ENCODE measurements around the gene ARPC1A.

DNA sequence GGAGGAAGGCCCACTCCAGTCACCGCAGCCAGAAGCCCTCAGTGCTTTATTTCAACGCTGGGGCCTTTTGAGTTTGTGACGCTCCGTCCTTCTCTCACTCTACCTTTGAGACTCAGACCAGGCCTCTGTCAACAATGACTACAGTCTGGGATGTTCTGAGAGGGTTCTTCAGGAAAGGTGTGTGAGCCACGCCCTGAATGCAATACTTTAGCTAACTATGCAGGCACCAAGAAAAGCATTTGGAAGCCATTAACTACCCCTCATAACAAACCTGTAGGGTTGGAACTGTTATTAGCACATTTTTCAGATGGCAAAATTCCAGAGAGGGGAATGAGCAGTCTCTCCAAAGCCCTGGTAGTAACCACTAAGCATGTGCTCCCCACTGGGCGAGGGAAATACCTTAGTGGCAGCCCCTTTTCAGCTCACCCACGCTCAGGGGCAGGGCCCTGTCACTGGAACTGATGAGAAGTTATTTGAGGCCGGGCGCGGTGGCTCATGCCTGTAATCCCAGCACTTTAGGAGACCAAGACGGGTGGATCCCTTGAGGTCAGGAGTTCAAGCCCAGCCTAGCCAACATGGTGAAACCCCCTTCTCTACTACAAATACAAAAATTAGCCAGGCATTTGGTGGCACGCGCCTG, 43.2 kb downstream of the ARPC1A start:
- TF ChIP-seq CTCF (IDR thresholded peaks at IDR 0.05 in 4 of 5, conservative IDR thresholded peaks at IDR 0.05 in 1 of 5) (no peak), POLR2A (IDR thresholded peaks at IDR 0.05) (no peak)

Measured in gastrocnemius medialis (tissue), 4 donors.